Measurements from ENCODE around the gene METTL13. TPM values are rescaled to one million over a fixed set of nuclear protein-coding genes. Genes with fewer than 3 reads are reported as not detected.

The METTL13 gene
- total RNA-seq, 1 experiment from 2014 or later, result 64.5 TPM

DNA sequence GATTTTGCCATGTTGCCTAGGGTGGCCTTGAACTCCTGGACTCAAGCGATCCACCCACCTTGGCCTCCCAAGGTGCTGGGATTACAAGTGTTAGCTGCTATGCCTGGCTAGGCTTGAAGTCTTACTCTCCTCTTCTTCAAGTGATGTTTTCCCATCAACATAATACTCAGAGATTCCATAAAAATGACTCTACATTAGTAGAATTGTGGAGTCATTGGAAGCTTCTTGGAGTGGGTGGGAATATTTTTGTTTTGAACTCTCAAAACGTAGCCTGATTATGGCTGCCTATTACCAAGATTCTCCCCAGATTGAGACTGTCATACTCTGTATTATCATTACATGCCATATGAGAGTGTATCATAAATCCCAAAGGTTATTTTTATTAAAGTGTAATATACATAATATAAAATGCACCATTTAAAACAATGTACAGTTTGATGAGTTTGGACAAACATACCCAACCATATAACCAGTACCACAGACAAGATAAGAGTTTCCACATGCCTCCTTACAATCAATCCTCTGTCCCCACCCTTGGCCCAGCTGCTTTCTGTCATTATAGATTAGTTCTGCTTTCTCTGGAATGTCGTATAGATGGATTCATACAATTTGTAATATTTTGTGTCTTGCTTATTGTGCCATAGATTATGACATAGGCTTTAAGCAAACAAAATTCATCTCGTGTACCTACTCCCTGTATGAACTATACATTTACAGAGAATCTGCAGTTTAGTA is 51.8 kb downstream of the METTL13 start:
- no peak overlapping the region for H2AK5ac ChIP-seq (ENCODE audit: insufficient read length, low read length)
- H4K8ac ChIP-seq (replicated peaks; ENCODE audit: insufficient read length, low read depth, low read length), result no peak overlapping the region
- TF ChIP-seq, protein P1, sequence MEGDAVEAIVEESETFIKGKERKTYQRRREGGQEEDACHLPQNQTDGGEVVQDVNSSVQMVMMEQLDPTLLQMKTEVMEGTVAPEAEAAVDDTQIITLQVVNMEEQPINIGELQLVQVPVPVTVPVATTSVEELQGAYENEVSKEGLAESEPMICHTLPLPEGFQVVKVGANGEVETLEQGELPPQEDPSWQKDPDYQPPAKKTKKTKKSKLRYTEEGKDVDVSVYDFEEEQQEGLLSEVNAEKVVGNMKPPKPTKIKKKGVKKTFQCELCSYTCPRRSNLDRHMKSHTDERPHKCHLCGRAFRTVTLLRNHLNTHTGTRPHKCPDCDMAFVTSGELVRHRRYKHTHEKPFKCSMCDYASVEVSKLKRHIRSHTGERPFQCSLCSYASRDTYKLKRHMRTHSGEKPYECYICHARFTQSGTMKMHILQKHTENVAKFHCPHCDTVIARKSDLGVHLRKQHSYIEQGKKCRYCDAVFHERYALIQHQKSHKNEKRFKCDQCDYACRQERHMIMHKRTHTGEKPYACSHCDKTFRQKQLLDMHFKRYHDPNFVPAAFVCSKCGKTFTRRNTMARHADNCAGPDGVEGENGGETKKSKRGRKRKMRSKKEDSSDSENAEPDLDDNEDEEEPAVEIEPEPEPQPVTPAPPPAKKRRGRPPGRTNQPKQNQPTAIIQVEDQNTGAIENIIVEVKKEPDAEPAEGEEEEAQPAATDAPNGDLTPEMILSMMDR (conservative IDR thresholded peaks at IDR 0.05), result no peak
- H3K56ac ChIP-seq (ENCODE audit: insufficient read length, low read depth, low read length), result no peak overlapping the region
- H3K14ac ChIP-seq (ENCODE audit: insufficient read depth, low read length), result no peak overlapping the region
- H3K27me3 Mint-ChIP-seq (ENCODE audit: low read depth), result peaks cover 2% of the 10 kb centered on the region; the same call in 1 of the 2 replicates
- no peak overlapping the region for H3K27ac Mint-ChIP-seq
- no peak overlapping the region for H2AFZ ChIP-seq (ENCODE audit: low read length)
- no peak overlapping the region for H3K4me3 Mint-ChIP-seq
- no peak overlapping the region for H3T11ph ChIP-seq (ENCODE audit: low read length)
- H2BK15ac ChIP-seq (ENCODE audit: low read depth, low read length), result no peak overlapping the region
- H3K79me2 ChIP-seq (ENCODE audit: insufficient read depth, low read length), result no peaks in the 10 kb centered on the region
- H4K91ac ChIP-seq (ENCODE audit: insufficient read length, low read depth, low read length), result no peak overlapping the region
- H3K9me3 Mint-ChIP-seq, result peaks cover 6% of the 10 kb centered on the region in 2 experiments; a peak in 3 of 5 replicates
- H2BK20ac ChIP-seq (ENCODE audit: low read depth, low read length, poor library complexity, severe bottlenecking), result no peak overlapping the region
- no peaks in the 10 kb centered on the region for H3K9me3 ChIP-seq (ENCODE audit: control insufficient read depth, low read depth, low read length)
- no peak overlapping the region for H3K27ac ChIP-seq (ENCODE audit: insufficient read length, low read depth, low read length)
- WGBS (ENCODE audit: extremely low coverage, insufficient read length, low lambda C conversion rate), result no CpG with 5 or more reads among the region's 4 CpGs
- no peaks in the 10 kb centered on the region for H3K23me2 ChIP-seq (ENCODE audit: insufficient read length, low read depth, low read length, poor library complexity, severe bottlenecking)
- H3K23ac ChIP-seq (ENCODE audit: insufficient read length, low read depth, low read length), result no peak overlapping the region
- no peaks in the 10 kb centered on the region for H3K79me1 ChIP-seq (ENCODE audit: insufficient read depth, low read depth, low read length, poor library complexity, severe bottlenecking)
- H3K9ac ChIP-seq (ENCODE audit: extremely low read depth, insufficient read length, low read length), result no peak overlapping the region
- no peak overlapping the region for H3K4ac ChIP-seq (ENCODE audit: low read depth, low read length)
- no peak overlapping the region for H4K5ac ChIP-seq (ENCODE audit: insufficient read length, low read depth, low read length)
- no peak overlapping the region for H2BK12ac ChIP-seq (ENCODE audit: insufficient read length, low read depth, low read length)
- H3K27me3 ChIP-seq (ENCODE audit: insufficient read depth, low read length), result no peaks in the 10 kb centered on the region
- H3K4me1 ChIP-seq (ENCODE audit: insufficient read depth, low read length), result no peaks in the 10 kb centered on the region
- H3K36me3 Mint-ChIP-seq (ENCODE audit: insufficient read depth in 1 of 3, low read depth in 3 of 3), result peaks cover 0 to 3% (median 0%) of the 10 kb centered on the region in 3 experiments; a peak in 2 of 7 replicates
- H2BK120ac ChIP-seq (ENCODE audit: low read depth, low read length, poor library complexity, severe bottlenecking), result no peak overlapping the region
- H3K4me1 Mint-ChIP-seq, result peaks cover 0 to 5% of the 10 kb centered on the region in 2 experiments; a peak in 1 of 4 replicates
- H2BK5ac ChIP-seq (ENCODE audit: insufficient read length, low read length), result no peak overlapping the region
- no peaks in the 10 kb centered on the region for H4K20me1 ChIP-seq (ENCODE audit: control insufficient read depth, insufficient read depth, insufficient read length)
- no peak for DNase-seq
- no peak overlapping the region for H3K4me2 ChIP-seq (ENCODE audit: insufficient read depth, insufficient read length, low read length)
- H3K18ac ChIP-seq (ENCODE audit: insufficient read length, low read depth, low read length), result no peak overlapping the region
